Stimulated activated naive CD8-positive, alpha-beta T cell treated with anti-CD3 and anti-CD28 coated beads, Interleukin-15, amount 100 ng/mL, for 72 hours (primary cell): ENCODE data around the gene MB21D2.
A peak's percentile ranks its signal among the peaks of the same experiment; 100 is the strongest.

Source experiments
- ATAC-seq: fragments of 150-1000 bp; cut with Tn5 transposase; 2 replicates; pipeline ENCODE4 v1.10.0; 2021; ENCODE audit warnings: mild to moderate bottlenecking, moderate library complexity
- DNase-seq, 2 donors: peaks; one replicate each; pipeline ENCODE4 v3.0.0; 2021 to 2022
- H3K27ac Mint-ChIP-seq, 2 donors: one replicate each; pipeline ENCODE4 v1.8.0; 2022; ENCODE audit warnings: mild to moderate bottlenecking in 2 of 2, mixed read lengths in 2 of 2, moderate library complexity in 2 of 2
- H3K27me3 Mint-ChIP-seq: one replicate; pipeline ENCODE4 v1.8.0; 2022; ENCODE audit warnings: mixed read lengths
- H3K4me1 Mint-ChIP-seq: one replicate; pipeline ENCODE4 v1.8.0; 2022; ENCODE audit warnings: mild to moderate bottlenecking, mixed read lengths
- H3K4me3 Mint-ChIP-seq, 2 donors: one replicate each; pipeline ENCODE4 v1.8.0; 2022; ENCODE audit warnings: mild to moderate bottlenecking in 2 of 2, mixed read lengths in 2 of 2, moderate library complexity in 1 of 2
- H3K9me3 Mint-ChIP-seq, 2 donors: one replicate each; pipeline ENCODE4 v1.8.0; 2022; ENCODE audit warnings: mixed read lengths in 2 of 2

MB21D2 gene

DNA sequence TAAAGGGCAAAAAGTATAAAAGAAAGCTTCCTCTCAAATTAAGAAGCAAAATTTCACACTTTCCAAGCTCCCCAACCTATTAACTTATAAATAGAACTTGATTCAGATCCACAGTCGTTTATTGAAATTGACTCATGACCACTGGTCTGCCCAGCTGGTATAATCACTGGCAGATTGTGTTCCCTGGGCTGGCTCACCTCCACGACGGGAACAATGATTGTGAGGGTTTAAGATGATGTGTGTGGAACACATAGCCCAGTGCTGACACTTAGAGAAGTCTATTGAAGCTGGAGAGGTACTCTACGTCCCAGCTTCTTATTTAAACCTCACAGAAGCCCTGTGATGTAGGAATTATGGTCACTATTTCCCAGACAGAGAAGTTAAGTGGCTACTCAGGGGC lies 90.4 kb downstream of the MB21D2 start:
- no peak overlapping the region for H3K4me3 Mint-ChIP-seq
- no peak for DNase-seq
- no peak overlapping the region for H3K27ac Mint-ChIP-seq
- peak; percentile 40 for ATAC-seq
- H3K27me3 Mint-ChIP-seq, result no peaks in the 10 kb centered on the region
- peaks cover 10 to 16% of the 10 kb centered on the region in 2 donors for H3K9me3 Mint-ChIP-seq
- H3K4me1 Mint-ChIP-seq, result peaks cover 28% of the 10 kb centered on the region

DNA sequence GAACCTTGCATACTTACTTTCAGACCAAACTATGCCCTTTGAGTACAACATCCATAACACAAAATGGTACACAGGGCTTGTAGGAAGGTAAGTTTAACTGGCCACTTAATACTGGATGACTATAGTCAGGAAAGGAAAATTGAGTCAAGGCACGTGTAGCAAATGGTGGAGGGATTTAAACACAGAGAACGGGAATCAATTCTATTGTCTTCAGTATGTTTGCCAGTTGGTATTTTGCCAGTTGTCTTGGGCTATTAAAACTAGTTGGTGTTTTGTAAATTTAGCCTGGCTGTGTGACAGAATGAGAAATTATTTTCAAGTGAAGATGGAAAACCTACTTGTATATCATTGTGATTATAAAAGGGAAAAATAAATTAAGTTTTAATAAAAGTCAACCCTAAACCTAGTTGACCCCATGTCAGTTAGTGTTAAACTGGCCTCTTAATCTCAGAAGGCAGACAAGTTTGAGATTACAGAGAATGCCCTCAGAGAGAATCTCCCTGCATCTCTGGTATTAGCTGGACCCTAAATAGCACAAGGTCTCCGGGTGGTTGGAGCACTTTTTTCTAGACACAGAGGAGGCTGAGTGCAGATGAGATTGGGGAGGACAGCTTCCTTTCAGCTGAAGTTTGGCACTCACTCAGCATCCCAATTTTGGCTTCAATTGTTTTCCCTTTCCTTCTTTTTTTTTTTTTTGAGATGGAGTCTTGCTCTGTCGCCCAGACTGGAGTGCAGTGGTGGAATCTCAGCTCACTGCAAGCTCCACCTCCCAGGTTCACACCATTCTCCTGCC lies 91.2 kb downstream of the MB21D2 start:
- Mint-ChIP-seq H3K4me3 (no peak overlapping the region), H3K27me3 (no peaks in the 10 kb centered on the region), H3K27ac (no peak overlapping the region), H3K9me3 (peaks cover 10 to 16% of the 10 kb centered on the region in 2 donors), H3K4me1 (peaks cover 24% of the 10 kb centered on the region)
- no peak for ATAC-seq
- no peak for DNase-seq

GRCh38 chr3:192825657-192826200 lies 91.9 kb downstream of the MB21D2 start:
- Mint-ChIP-seq H3K4me3 (no peak overlapping the region), H3K4me1 (peaks cover 17% of the 10 kb centered on the region), H3K27ac (no peak overlapping the region), H3K9me3 (peaks cover 10 to 16% of the 10 kb centered on the region in 2 donors), H3K27me3 (no peaks in the 10 kb centered on the region)
- no peak for DNase-seq
- ATAC-seq, result no peak

DNA sequence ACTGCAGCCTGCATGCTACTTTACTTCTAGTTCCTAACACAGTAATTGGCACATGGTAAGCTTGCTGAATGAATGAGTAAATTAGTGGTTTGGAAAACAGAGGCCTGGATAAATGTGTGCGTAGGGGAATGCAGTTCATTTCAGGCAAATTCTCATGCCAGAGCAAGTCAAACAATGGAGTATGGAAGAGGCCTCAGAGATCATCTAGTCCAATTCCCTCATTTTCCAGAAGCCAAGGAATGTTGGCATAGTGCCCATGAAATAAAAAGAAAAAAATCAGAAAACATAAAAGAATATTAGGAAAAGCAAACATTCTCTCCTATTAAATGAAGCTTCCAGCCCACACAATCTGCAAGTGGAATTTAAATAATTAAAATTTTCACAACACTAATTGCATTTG lies 92.4 kb downstream of the MB21D2 start:
- no peaks in the 10 kb centered on the region for H3K27me3 Mint-ChIP-seq
- DNase-seq (no peak), ATAC-seq (no peak)
- H3K9me3 Mint-ChIP-seq, result peaks cover 10 to 16% of the 10 kb centered on the region in 2 donors
- no peak overlapping the region for H3K27ac Mint-ChIP-seq
- peaks cover 12% of the 10 kb centered on the region for H3K4me1 Mint-ChIP-seq
- H3K4me3 Mint-ChIP-seq, result no peak overlapping the region

DNA sequence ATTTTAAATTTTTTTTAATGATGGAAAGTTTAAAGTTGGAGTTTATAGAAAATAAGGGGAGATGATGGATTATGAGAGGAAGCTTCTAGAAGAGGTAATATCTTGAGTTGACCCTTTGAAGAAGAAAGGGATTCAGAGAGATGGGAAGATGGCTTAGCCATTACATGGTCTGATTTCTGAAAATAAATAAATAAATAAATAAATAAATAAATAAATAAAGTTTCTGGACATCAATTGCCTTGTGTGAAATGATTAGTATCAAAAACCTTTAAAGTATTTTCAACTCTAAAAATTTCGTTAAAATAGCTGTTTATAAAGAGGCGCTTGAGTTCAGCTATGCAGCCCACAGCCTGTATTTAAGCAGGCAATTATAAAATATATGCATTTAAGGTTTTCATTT lies 93.3 kb downstream of the MB21D2 start:
- Mint-ChIP-seq H3K4me1 (peaks cover 18% of the 10 kb centered on the region), H3K4me3 (no peak overlapping the region), H3K27me3 (no peaks in the 10 kb centered on the region), H3K9me3 (peaks cover 10 to 16% of the 10 kb centered on the region in 2 donors), H3K27ac (no peak overlapping the region)
- ATAC-seq (no peak), DNase-seq (no peak)

DNA sequence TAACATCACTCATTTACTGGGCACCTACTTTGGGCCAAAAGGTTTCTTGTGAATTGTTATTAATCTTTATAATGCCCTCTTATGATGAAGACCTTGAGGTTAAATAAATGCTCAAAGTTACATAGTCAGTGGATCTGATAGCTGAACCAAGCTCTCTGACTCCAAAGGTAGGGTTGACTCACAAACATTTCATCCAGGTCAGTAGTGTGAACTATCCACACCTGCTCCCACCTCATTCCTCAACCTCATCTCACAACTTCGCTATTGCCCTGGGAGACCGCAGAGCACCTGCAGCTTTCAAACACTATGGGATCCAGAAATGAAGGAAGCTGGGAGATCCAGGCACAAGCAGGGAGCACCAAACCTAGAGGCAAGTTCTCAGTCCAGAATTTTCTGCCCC lies 96.5 kb downstream of the MB21D2 start:
- Mint-ChIP-seq H3K4me1 (peaks cover 46% of the 10 kb centered on the region), H3K27me3 (no peaks in the 10 kb centered on the region), H3K4me3 (no peak overlapping the region), H3K9me3 (peaks cover 0 to 1% of the 10 kb centered on the region in 2 donors), H3K27ac (no peak overlapping the region)
- no peak for DNase-seq
- no peak for ATAC-seq

GRCh38 chr3:192820161-192820560 lies 97.5 kb downstream of the MB21D2 start:
- peaks cover 39% of the 10 kb centered on the region for H3K4me1 Mint-ChIP-seq
- H3K27ac Mint-ChIP-seq, result peak overlapping the region in 1 of 2 donors; percentile 93
- DNase-seq, result no peak
- ATAC-seq, result no peak
- H3K9me3 Mint-ChIP-seq, result no peaks in the 10 kb centered on the region
- no peak overlapping the region for H3K4me3 Mint-ChIP-seq
- no peaks in the 10 kb centered on the region for H3K27me3 Mint-ChIP-seq

GRCh38 chr3:192819001-192819569 lies 98.6 kb downstream of the MB21D2 start:
- H3K4me3 Mint-ChIP-seq, result peak overlapping the region; percentile 20 to 37
- peaks cover 39% of the 10 kb centered on the region for H3K4me1 Mint-ChIP-seq
- H3K27me3 Mint-ChIP-seq, result no peaks in the 10 kb centered on the region
- peak overlapping the region; percentile 19 to 20 for H3K27ac Mint-ChIP-seq
- ATAC-seq, result peak; percentile 90
- H3K9me3 Mint-ChIP-seq, result no peaks in the 10 kb centered on the region
- DNase-seq, result peak; percentile 36 to 68

DNA sequence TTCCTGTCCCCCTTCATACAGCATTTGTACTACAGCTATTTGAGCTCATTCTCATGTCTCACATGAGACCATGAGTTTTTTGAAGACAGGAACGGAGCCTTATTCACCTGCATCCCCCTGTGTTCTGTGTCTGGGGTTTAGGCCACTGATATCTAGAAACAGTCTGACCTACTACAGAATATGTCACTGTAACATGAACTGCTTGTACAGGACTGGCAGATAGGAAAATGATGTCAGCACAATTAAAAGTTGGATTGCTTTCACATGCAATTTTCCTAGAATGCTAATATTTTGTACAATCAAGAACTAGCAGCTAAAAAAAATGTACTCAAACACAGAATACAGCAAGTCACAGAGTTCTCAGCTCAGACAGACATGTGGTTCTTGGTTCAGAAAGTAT lies 99.5 kb downstream of the MB21D2 start:
- no peaks in the 10 kb centered on the region for H3K27me3 Mint-ChIP-seq
- peak overlapping the region in 1 of 2 donors; percentile 88 for H3K27ac Mint-ChIP-seq
- DNase-seq (no peak), ATAC-seq (peak; percentile 49)
- peaks cover 39% of the 10 kb centered on the region for H3K4me1 Mint-ChIP-seq
- peak overlapping the region; percentile 17 to 61 for H3K4me3 Mint-ChIP-seq
- no peaks in the 10 kb centered on the region for H3K9me3 Mint-ChIP-seq

DNA sequence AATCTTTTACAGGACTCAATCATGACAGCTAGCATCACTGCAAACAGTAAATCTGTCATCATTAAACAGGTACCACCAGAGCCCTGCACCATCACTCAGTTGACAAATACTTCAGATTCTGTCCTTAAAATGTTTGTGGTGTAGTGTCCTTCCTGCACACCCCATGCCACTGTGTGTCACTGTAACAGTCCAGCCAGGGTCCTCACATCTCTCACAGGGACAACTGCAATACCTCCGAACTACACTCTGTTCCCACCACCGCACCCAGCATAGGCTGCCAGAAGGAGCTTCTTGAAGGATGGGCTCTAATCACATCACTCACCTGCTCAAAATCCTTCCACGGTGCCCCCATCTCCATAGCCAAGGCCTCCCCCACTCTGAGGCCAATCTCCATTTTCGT lies 100.2 kb downstream of the MB21D2 start:
- ATAC-seq (peak; percentile 30), DNase-seq (no peak)
- H3K27me3 Mint-ChIP-seq, result no peaks in the 10 kb centered on the region
- peaks cover 39% of the 10 kb centered on the region for H3K4me1 Mint-ChIP-seq
- H3K9me3 Mint-ChIP-seq, result no peaks in the 10 kb centered on the region
- H3K4me3 Mint-ChIP-seq, result peak overlapping the region; percentile 17 to 61
- peak overlapping the region in 1 of 2 donors; percentile 88 for H3K27ac Mint-ChIP-seq

GRCh38 chr3:192817053-192817452 lies 100.6 kb downstream of the MB21D2 start:
- peak in 1 of 2 donors; percentile 24 for DNase-seq
- H3K4me1 Mint-ChIP-seq, result peaks cover 39% of the 10 kb centered on the region
- peak overlapping the region; percentile 9 to 58 for H3K4me3 Mint-ChIP-seq
- ATAC-seq, result peak; percentile 84
- no peaks in the 10 kb centered on the region for H3K27me3 Mint-ChIP-seq
- no peaks in the 10 kb centered on the region for H3K9me3 Mint-ChIP-seq
- H3K27ac Mint-ChIP-seq, result no peak overlapping the region

DNA sequence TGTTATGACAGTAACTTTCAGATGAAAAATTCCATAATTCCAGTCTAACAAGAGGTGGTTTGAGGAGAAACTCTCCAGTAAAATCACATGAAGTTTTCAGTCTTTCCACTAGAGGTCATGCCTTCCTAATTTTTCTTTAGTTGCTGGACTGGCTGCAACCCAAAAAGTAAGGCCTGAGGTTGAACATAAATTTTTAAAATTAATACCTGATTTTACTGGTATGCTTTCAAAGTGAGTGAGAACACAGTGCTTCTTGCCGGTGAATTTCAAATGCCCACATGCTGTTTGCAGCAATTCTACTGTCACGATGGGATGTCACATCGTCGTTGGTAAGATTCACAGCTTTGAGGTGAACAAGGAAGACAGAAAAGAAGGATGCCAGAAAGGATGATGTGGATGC lies 101.3 kb downstream of the MB21D2 start:
- Mint-ChIP-seq H3K4me1 (peaks cover 39% of the 10 kb centered on the region), H3K9me3 (no peaks in the 10 kb centered on the region), H3K27ac (no peak overlapping the region), H3K27me3 (no peaks in the 10 kb centered on the region), H3K4me3 (peak overlapping the region in 1 of 2 donors; percentile 48)
- ATAC-seq, result no peak
- DNase-seq, result no peak

DNA sequence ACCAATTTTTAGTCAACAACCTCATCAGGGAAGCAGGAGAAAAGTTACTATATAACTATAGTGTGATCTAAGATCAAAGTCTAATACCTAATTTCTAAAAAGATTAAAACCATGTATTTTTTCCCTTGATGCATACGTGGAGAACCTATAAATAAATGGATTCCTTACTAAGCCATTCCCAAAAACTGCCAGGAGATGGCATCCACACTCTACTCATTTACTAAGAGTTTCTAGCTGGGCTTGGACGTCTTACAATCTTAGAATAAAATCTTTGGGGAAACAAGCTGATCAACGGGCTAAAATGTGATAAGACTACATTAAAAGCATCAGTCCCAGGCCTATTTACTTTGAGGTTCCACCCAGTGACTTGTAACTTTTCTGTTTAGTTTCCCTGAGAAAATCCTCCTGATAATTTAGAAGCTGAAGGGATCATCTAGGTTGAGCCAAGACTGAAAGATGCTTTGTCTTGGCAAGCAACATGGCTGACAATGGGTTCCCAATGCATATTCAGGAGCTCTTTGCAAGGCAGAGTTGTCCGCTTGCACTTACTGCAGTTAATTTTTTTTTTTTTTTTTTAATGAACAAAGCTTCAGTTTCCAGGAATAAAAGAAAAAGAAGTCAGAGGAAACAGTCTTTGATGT lies 104.8 kb downstream of the MB21D2 start:
- Mint-ChIP-seq H3K4me1 (peaks cover 16% of the 10 kb centered on the region), H3K27ac (no peak overlapping the region), H3K4me3 (no peak overlapping the region), H3K9me3 (no peaks in the 10 kb centered on the region), H3K27me3 (peaks cover 8% of the 10 kb centered on the region)
- peak in 1 of 2 donors; percentile 16 for DNase-seq
- ATAC-seq, result no peak

DNA sequence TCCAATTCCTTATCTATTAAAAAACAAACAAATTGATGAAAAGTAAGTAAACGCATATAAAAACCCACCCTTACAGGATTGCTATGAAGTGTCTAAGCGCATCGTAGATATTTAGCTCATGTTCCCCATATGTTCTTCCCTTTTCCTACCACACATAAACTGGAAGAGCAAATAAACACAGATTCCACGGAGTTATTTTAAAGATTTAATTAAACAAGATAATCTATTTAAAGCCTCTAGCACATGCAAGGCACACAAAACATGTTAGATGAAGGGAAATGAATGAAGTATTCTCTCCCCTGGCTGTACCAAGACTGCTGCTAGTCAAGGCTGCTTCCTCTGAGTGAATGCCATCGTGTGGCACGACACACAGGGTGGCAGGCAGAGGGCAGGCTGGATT lies 111.9 kb downstream of the MB21D2 start:
- H3K27ac Mint-ChIP-seq, result no peak overlapping the region
- no peaks in the 10 kb centered on the region for H3K9me3 Mint-ChIP-seq
- DNase-seq, result no peak
- H3K4me3 Mint-ChIP-seq, result no peak overlapping the region
- no peaks in the 10 kb centered on the region for H3K4me1 Mint-ChIP-seq
- peaks cover 9% of the 10 kb centered on the region for H3K27me3 Mint-ChIP-seq
- no peak for ATAC-seq

- ATAC-seq (no peak), DNase-seq (no peak)
- H3K27ac Mint-ChIP-seq, result no peak overlapping the region
- H3K27me3 Mint-ChIP-seq, result peaks cover 6% of the 10 kb centered on the region
- H3K4me3 Mint-ChIP-seq, result no peak overlapping the region
- no peaks in the 10 kb centered on the region for H3K4me1 Mint-ChIP-seq
- H3K9me3 Mint-ChIP-seq, result no peaks in the 10 kb centered on the region
Observed at GRCh38 chr3:192804502-192804901, 113.2 kb downstream of the MB21D2 start.
